Stomach (tissue), 4 donors: ENCODE data around the gene RASA1.

Source experiments
- CTCF ChIP-seq, 7 experiments: fragments of 450-650 bp in 4 of 7; fragments of 200-600 bp in 3 of 7; sonication (generic) in 3 of 7; IDR thresholded peaks; one replicate each; pipeline ENCODE4 v1.5.1; 2016 to 2019; ENCODE audit warnings: antibody characterized with exemption in 7 of 7, control low read depth in 2 of 7, mild to moderate bottlenecking in 1 of 7
- EP300 ChIP-seq: sonication (generic); formaldehyde crosslinking; IDR thresholded peaks from one replicate; pipeline ENCODE4 v1.6.1; 2017; ENCODE audit warnings: antibody characterized with exemption
- POLR2A ChIP-seq, 4 donors: fragments of 450-650 bp; IDR thresholded peaks; one replicate each; pipeline ENCODE4 v1.6.1; 2016; ENCODE audit warnings: antibody characterized with exemption in 4 of 4, control low read depth in 2 of 4, mild to moderate bottlenecking in 1 of 4, moderate library complexity in 1 of 4

- no peak for TF ChIP-seq CTCF (IDR thresholded peaks at IDR 0.05)
- TF ChIP-seq EP300, result no peak
- no peak for TF ChIP-seq POLR2A (IDR thresholded peaks at IDR 0.05)
Measured at GRCh38 chr5:87434461-87434860, 166.8 kb downstream of the RASA1 start.
